ENCODE measurements around the gene RAB17.

RAB17 gene

DNA sequence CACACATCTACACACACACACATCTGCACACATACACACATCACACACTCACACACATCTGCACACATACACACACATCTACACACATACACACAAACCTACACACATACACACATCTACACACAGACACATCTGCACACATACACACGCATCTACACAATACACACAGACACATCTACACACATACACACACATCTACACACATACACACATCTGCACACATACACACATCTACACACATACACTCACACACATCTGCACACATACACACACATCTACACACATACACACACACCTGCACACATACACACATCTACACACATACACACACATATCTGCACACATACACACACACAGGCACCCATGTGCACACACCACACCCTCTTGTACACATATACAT, 24.6 kb downstream of the RAB17 start:
- no peaks in the 10 kb centered on the region for H3K9me3 ChIP-seq (ENCODE audit: insufficient read depth, low read depth, low read length)
- H3K4me2 ChIP-seq (ENCODE audit: low read depth, low read length, poor library complexity, severe bottlenecking): no peak overlapping the region
- H3K9ac ChIP-seq (ENCODE audit: low read depth, low read length, poor library complexity, severe bottlenecking): no peak overlapping the region
- H2AFZ ChIP-seq (ENCODE audit: low read length): no peak overlapping the region
- H3K4me1 ChIP-seq (ENCODE audit: insufficient read depth, low read length, poor library complexity, severe bottlenecking): no peaks in the 10 kb centered on the region
- H3K27me3 ChIP-seq (ENCODE audit: insufficient read depth, low read length, poor library complexity, severe bottlenecking): no peaks in the 10 kb centered on the region
- no peaks in the 10 kb centered on the region for H3F3A ChIP-seq (ENCODE audit: low read depth)
- no peaks in the 10 kb centered on the region for H3K79me2 ChIP-seq (ENCODE audit: insufficient read depth, low read length)
- no peak overlapping the region for H3K4me3 ChIP-seq (ENCODE audit: low read length, poor library complexity, severe bottlenecking)
- H3K9me2 ChIP-seq (replicated peaks; ENCODE audit: low read depth, low read length): no peaks in the 10 kb centered on the region
- no peaks in the 10 kb centered on the region for H3K36me3 ChIP-seq (ENCODE audit: insufficient read depth, low read length)
- TF ChIP-seq, protein P1, sequence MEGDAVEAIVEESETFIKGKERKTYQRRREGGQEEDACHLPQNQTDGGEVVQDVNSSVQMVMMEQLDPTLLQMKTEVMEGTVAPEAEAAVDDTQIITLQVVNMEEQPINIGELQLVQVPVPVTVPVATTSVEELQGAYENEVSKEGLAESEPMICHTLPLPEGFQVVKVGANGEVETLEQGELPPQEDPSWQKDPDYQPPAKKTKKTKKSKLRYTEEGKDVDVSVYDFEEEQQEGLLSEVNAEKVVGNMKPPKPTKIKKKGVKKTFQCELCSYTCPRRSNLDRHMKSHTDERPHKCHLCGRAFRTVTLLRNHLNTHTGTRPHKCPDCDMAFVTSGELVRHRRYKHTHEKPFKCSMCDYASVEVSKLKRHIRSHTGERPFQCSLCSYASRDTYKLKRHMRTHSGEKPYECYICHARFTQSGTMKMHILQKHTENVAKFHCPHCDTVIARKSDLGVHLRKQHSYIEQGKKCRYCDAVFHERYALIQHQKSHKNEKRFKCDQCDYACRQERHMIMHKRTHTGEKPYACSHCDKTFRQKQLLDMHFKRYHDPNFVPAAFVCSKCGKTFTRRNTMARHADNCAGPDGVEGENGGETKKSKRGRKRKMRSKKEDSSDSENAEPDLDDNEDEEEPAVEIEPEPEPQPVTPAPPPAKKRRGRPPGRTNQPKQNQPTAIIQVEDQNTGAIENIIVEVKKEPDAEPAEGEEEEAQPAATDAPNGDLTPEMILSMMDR (conservative IDR thresholded peaks at IDR 0.05; ENCODE audit: low read length): no peak
- TF ChIP-seq EZH2phosphoT487 (IDR thresholded peaks at IDR 0.05; ENCODE audit: borderline replicate concordance): no peak
- no peaks in the 10 kb centered on the region for H4K20me1 ChIP-seq (ENCODE audit: insufficient read depth, low read length, poor library complexity, severe bottlenecking)

DNA sequence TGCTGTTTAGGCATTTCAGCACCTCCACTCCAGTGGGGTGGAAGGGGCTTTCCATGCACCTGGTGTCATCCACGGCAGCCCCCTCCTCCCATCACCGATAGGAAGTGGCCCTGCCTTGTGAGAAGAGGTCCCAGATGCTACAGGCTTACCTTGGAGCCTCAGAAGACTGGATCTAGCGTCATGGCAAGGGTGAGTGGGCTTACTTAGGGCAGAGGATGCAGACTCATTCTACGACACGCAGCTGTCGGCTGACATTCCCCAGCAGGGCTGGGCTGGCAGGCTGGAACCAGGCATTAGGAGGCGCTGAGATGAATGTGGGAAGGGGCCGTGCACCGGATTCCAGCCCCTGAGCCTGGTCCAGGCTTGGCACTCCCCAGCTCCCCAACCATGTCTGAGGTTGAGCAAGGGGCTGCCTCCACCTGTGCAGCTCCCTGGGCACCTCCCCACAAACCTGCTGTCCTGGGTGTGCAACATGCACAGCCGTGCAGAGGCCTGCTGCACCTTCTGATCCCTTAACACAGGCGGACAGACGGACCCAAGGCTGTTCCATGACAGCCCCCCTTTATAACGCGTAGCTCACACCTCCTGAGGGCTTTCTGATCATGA, 25.9 kb downstream of the RAB17 start:
- TF ChIP-seq, protein P1 (conservative IDR thresholded peaks at IDR 0.05; ENCODE audit: low read length): no peak
- TF ChIP-seq EZH2phosphoT487 (IDR thresholded peaks at IDR 0.05; ENCODE audit: borderline replicate concordance): no peak
- Histone ChIP-seq H3K27me3 (ENCODE audit: insufficient read depth, low read length, poor library complexity, severe bottlenecking) (no peaks in the 10 kb centered on the region), H3K9me2 (replicated peaks; ENCODE audit: low read depth, low read length) (no peaks in the 10 kb centered on the region), H3K4me1 (ENCODE audit: insufficient read depth, low read length, poor library complexity, severe bottlenecking) (no peaks in the 10 kb centered on the region), H2AFZ (ENCODE audit: low read length) (no peak overlapping the region), H4K20me1 (ENCODE audit: insufficient read depth, low read length, poor library complexity, severe bottlenecking) (no peaks in the 10 kb centered on the region), H3K79me2 (ENCODE audit: insufficient read depth, low read length) (no peaks in the 10 kb centered on the region), H3K4me2 (ENCODE audit: low read depth, low read length, poor library complexity, severe bottlenecking) (no peak overlapping the region), H3K9me3 (ENCODE audit: insufficient read depth, low read depth, low read length) (no peaks in the 10 kb centered on the region), H3K36me3 (ENCODE audit: insufficient read depth, low read length) (no peaks in the 10 kb centered on the region), H3K9ac (ENCODE audit: low read depth, low read length, poor library complexity, severe bottlenecking) (no peak overlapping the region), H3F3A (ENCODE audit: low read depth) (no peaks in the 10 kb centered on the region), H3K4me3 (ENCODE audit: low read length, poor library complexity, severe bottlenecking) (no peak overlapping the region)

DNA sequence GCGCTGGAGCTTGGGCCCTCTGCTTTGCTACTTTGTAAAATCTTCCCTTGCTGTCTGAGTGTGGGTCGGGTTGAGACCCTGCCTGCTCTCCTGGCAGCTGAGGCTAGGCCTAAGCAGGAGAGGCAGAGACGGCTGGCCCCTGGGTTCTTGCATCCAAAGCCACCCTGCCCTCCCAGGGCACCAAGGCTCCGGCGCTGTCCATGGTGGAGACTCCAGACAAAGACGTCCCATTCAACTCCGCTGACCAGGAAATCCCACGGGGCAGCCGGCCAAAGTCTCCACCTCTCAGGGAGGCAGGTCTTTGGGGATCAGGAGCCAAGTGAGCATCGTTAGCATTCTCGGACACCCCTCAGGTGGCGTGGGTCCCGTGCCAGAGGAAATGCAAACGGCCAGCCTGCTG, 26.7 kb downstream of the RAB17 start:
- Histone ChIP-seq H3K9ac (ENCODE audit: low read depth, low read length, poor library complexity, severe bottlenecking) (no peak overlapping the region), H3K36me3 (ENCODE audit: insufficient read depth, low read length) (no peaks in the 10 kb centered on the region), H4K20me1 (ENCODE audit: insufficient read depth, low read length, poor library complexity, severe bottlenecking) (no peaks in the 10 kb centered on the region), H3K27me3 (ENCODE audit: insufficient read depth, low read length, poor library complexity, severe bottlenecking) (no peaks in the 10 kb centered on the region), H3K79me2 (ENCODE audit: insufficient read depth, low read length) (no peaks in the 10 kb centered on the region), H3K4me3 (ENCODE audit: low read length, poor library complexity, severe bottlenecking) (no peak overlapping the region), H3K4me2 (ENCODE audit: low read depth, low read length, poor library complexity, severe bottlenecking) (no peak overlapping the region), H3K4me1 (ENCODE audit: insufficient read depth, low read length, poor library complexity, severe bottlenecking) (no peaks in the 10 kb centered on the region), H3K9me3 (ENCODE audit: insufficient read depth, low read depth, low read length) (no peaks in the 10 kb centered on the region), H3K9me2 (replicated peaks; ENCODE audit: low read depth, low read length) (no peaks in the 10 kb centered on the region), H2AFZ (ENCODE audit: low read length) (no peak overlapping the region), H3F3A (ENCODE audit: low read depth) (no peaks in the 10 kb centered on the region)
- TF ChIP-seq, protein P1 (conservative IDR thresholded peaks at IDR 0.05; ENCODE audit: low read length): no peak
- TF ChIP-seq EZH2phosphoT487 (IDR thresholded peaks at IDR 0.05; ENCODE audit: borderline replicate concordance): no peak
